ENCODE measurements around the gene OPRD1. TPM values are rescaled to one million over a fixed set of nuclear protein-coding genes. Genes with fewer than 3 reads are reported as not detected.
A peak's percentile ranks its signal among the peaks of the same experiment; 100 is the strongest.
"Not testable (repeated sequence)": the region's sequence is repeated elsewhere in the genome, so short reads cannot be mapped to it uniquely, and the experiment has no call there.

Gene OPRD1
- total RNA-seq = 0.27 to 0.66 TPM (median 0.34 TPM) in 3 replicates

GRCh38 chr1:28811766-28812668 lies at the start of gene OPRD1:
TSS of gene OPRD1 (plus strand) at chr1:28812170. CDS start at chr1:28812384, 214 bp downstream.
- DNase-seq (ENCODE audit: low spot score in 2 of 2, unreplicated experiment in 2 of 2) = no peak
- Mint-ChIP-seq H3K27ac (no peak within 1 kb of the TSS), H3K27me3 (ENCODE audit: low read depth) (peaks cover 66% of the 10 kb centered on the region), H3K4me3 (peak within 1 kb of the TSS; percentile 46), H3K9me3 (no peaks in the 10 kb centered on the region), H3K36me3 (no peaks in the 10 kb centered on the region), H3K4me1 (peaks cover 3% of the 10 kb centered on the region)
- no peak for TF ChIP-seq CTCF (IDR thresholded peaks at IDR 0.05; ENCODE audit: unreplicated experiment)

- TF ChIP-seq CTCF (IDR thresholded peaks at IDR 0.05; ENCODE audit: unreplicated experiment) = no peak
- no peak for DNase-seq (ENCODE audit: low spot score in 2 of 2, unreplicated experiment in 2 of 2)
- peaks cover 31% of the 10 kb centered on the region for H3K36me3 Mint-ChIP-seq
- no peaks in the 10 kb centered on the region for H3K4me1 Mint-ChIP-seq
- no peak overlapping the region for H3K27ac Mint-ChIP-seq
- no peaks in the 10 kb centered on the region for H3K9me3 Mint-ChIP-seq
- H3K27me3 Mint-ChIP-seq (ENCODE audit: low read depth) = no peaks in the 10 kb centered on the region
- no peak overlapping the region for H3K4me3 Mint-ChIP-seq
Measured at GRCh38 chr1:28766532-28767183, 45.3 kb upstream of the OPRD1 start.

GRCh38 chr1:28770601-28771165 lies 41.3 kb upstream of the OPRD1 start:
- no peaks in the 10 kb centered on the region for H3K4me1 Mint-ChIP-seq
- no peak for TF ChIP-seq CTCF (IDR thresholded peaks at IDR 0.05; ENCODE audit: unreplicated experiment)
- H3K27ac Mint-ChIP-seq = peak overlapping the region; percentile 47
- H3K9me3 Mint-ChIP-seq = no peaks in the 10 kb centered on the region
- H3K27me3 Mint-ChIP-seq (ENCODE audit: low read depth) = no peaks in the 10 kb centered on the region
- DNase-seq (ENCODE audit: low spot score in 2 of 2, unreplicated experiment in 2 of 2) = no peak
- peaks cover 33% of the 10 kb centered on the region for H3K36me3 Mint-ChIP-seq
- H3K4me3 Mint-ChIP-seq = no peak overlapping the region

- H3K36me3 Mint-ChIP-seq = peaks cover 20% of the 10 kb centered on the region
- not testable (repeated sequence) for H3K27ac Mint-ChIP-seq; DNase-seq (ENCODE audit: low spot score in 2 of 2, unreplicated experiment in 2 of 2); H3K9me3 Mint-ChIP-seq; H3K4me1 Mint-ChIP-seq; H3K4me3 Mint-ChIP-seq; H3K27me3 Mint-ChIP-seq (ENCODE audit: low read depth)
Measured at GRCh38 chr1:28771921-28772320, 40.0 kb upstream of the OPRD1 start.

- H3K27me3 Mint-ChIP-seq (ENCODE audit: low read depth) = no peaks in the 10 kb centered on the region
- H3K36me3 Mint-ChIP-seq = peaks cover 18% of the 10 kb centered on the region
- H3K4me1 Mint-ChIP-seq = no peaks in the 10 kb centered on the region
- H3K27ac Mint-ChIP-seq = no peak overlapping the region
- no peaks in the 10 kb centered on the region for H3K9me3 Mint-ChIP-seq
- DNase-seq (ENCODE audit: low spot score in 2 of 2, unreplicated experiment in 2 of 2) = no peak
- no peak overlapping the region for H3K4me3 Mint-ChIP-seq
- no peak for TF ChIP-seq CTCF (IDR thresholded peaks at IDR 0.05; ENCODE audit: unreplicated experiment)
Measured at GRCh38 chr1:28773105-28773504, 38.9 kb upstream of the OPRD1 start.

Data from mesothelial cell of epicardium (in vitro differentiated cells).